Neural cell (in vitro differentiated cells): ENCODE results near the gene DOK6.

Experiments used
- CTCF ChIP-seq: fragments of 450-650 bp; IDR thresholded peaks from 2 replicates; pipeline ENCODE4 v1.5.1; 2014; ENCODE audit warnings: antibody characterized with exemption, mild to moderate bottlenecking, moderate library complexity; ENCODE audit not compliant: poor library complexity, severe bottlenecking
- EP300 ChIP-seq: fragments of 450-650 bp; conservative IDR thresholded peaks from 2 replicates; pipeline ENCODE4 v1.6.1; 2014; ENCODE audit warnings: antibody characterized with exemption, mild to moderate bottlenecking, moderate library complexity; ENCODE audit not compliant: poor library complexity, severe bottlenecking
- EZH2 ChIP-seq: fragments of 200-600, 300-800 bp; shearing (Covaris generic), sonication (generic); IDR thresholded peaks from 2 replicates; pipeline ENCODE4 v1.6.1; 2014; ENCODE audit warnings: antibody characterized with exemption, low read length, borderline replicate concordance, mild to moderate bottlenecking; ENCODE audit not compliant: insufficient read depth, poor library complexity, severe bottlenecking
- POLR2AphosphoS5 ChIP-seq: IDR thresholded peaks from 2 replicates; pipeline ENCODE4 v1.6.1; 2012
- SMC3 ChIP-seq: fragments of 450-650 bp; conservative IDR thresholded peaks from 2 replicates; pipeline ENCODE4 v1.6.1; 2014; ENCODE audit warnings: antibody characterized with exemption, mild to moderate bottlenecking, moderate library complexity; ENCODE audit not compliant: poor library complexity
- TAF1 ChIP-seq: IDR thresholded peaks from 2 replicates; pipeline ENCODE4 v1.6.1; 2012; ENCODE audit warnings: low read depth

GRCh38 chr18:69564602-69565001 is 163.9 kb downstream of the DOK6 start:
- no peak for TF ChIP-seq EZH2
- TF ChIP-seq CTCF, result no peak
- TF ChIP-seq POLR2AphosphoS5, result no peak
- TF ChIP-seq EP300, result no peak
- no peak for TF ChIP-seq TAF1
- TF ChIP-seq SMC3, result no peak
